ENCODE results near the gene C1QTNF6.

DNA sequence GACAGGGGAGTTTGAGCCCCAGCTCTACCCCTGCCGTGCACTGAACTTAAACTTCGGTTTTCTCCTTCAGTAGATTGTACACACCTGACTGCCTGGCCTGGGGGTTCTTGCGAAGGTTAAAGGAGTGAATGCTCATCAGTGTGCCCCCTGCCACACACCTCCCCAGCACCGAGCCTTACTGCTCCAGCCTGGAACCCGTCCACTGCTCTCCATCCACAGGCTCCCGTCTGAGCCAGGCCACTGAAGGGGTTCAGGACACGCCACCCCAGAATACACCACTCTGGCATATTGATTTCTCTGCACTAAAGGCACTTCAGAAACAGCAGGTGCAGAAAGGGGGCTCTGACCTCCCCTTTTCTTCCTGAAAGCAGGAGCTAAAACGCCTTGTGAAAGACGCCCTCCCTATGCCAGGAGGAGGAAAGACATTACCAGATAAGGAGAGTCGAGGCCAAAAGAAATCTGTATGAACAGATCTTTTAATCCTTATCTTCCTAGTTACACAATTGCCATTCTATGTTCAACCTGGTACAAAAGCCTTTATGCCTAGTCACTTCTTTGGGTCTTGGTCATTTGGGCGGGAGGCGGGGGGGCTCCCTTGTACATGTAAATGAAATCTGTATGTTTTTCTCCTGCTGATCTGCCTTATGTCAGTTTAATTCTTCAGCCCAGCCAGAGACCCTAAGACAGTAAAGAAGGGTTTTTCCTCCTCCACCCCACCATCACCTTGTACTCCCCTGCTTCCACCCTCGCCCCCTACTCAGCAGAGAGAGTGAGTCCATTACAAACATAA, 26.1 kb upstream of the C1QTNF6 start:
- TF ChIP-seq CTCF (tag by site-specific recombination; IDR thresholded peaks at IDR 0.05) (no peak), ZNF292 (tag by site-specific recombination; IDR thresholded peaks at IDR 0.05; ENCODE audit: borderline replicate concordance, low read depth) (no peak), ZBTB8A (tag by site-specific recombination; IDR thresholded peaks at IDR 0.05) (no peak), ZNF654 (tag by site-specific recombination; IDR thresholded peaks at IDR 0.05; ENCODE audit: low read depth) (no peak), ZNF645 (tag by site-specific recombination; IDR thresholded peaks at IDR 0.05) (no peak), BCL11B (tag by site-specific recombination; IDR thresholded peaks at IDR 0.05; ENCODE audit: low read depth) (no peak), ZNF24 (tag by site-specific recombination; IDR thresholded peaks at IDR 0.05) (no peak), ZNF664 (tag by site-specific recombination; IDR thresholded peaks at IDR 0.05) (no peak), RBAK (tag by site-specific recombination; IDR thresholded peaks at IDR 0.05) (no peak)
- TF ChIP-seq, protein P1, sequence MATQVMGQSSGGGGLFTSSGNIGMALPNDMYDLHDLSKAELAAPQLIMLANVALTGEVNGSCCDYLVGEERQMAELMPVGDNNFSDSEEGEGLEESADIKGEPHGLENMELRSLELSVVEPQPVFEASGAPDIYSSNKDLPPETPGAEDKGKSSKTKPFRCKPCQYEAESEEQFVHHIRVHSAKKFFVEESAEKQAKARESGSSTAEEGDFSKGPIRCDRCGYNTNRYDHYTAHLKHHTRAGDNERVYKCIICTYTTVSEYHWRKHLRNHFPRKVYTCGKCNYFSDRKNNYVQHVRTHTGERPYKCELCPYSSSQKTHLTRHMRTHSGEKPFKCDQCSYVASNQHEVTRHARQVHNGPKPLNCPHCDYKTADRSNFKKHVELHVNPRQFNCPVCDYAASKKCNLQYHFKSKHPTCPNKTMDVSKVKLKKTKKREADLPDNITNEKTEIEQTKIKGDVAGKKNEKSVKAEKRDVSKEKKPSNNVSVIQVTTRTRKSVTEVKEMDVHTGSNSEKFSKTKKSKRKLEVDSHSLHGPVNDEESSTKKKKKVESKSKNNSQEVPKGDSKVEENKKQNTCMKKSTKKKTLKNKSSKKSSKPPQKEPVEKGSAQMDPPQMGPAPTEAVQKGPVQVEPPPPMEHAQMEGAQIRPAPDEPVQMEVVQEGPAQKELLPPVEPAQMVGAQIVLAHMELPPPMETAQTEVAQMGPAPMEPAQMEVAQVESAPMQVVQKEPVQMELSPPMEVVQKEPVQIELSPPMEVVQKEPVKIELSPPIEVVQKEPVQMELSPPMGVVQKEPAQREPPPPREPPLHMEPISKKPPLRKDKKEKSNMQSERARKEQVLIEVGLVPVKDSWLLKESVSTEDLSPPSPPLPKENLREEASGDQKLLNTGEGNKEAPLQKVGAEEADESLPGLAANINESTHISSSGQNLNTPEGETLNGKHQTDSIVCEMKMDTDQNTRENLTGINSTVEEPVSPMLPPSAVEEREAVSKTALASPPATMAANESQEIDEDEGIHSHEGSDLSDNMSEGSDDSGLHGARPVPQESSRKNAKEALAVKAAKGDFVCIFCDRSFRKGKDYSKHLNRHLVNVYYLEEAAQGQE (tag by site-specific recombination; IDR thresholded peaks at IDR 0.05) = no peak
- TF ChIP-seq, protein P2, sequence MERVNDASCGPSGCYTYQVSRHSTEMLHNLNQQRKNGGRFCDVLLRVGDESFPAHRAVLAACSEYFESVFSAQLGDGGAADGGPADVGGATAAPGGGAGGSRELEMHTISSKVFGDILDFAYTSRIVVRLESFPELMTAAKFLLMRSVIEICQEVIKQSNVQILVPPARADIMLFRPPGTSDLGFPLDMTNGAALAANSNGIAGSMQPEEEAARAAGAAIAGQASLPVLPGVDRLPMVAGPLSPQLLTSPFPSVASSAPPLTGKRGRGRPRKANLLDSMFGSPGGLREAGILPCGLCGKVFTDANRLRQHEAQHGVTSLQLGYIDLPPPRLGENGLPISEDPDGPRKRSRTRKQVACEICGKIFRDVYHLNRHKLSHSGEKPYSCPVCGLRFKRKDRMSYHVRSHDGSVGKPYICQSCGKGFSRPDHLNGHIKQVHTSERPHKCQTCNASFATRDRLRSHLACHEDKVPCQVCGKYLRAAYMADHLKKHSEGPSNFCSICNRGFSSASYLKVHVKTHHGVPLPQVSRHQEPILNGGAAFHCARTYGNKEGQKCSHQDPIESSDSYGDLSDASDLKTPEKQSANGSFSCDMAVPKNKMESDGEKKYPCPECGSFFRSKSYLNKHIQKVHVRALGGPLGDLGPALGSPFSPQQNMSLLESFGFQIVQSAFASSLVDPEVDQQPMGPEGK (tag by site-specific recombination; IDR thresholded peaks at IDR 0.05) = no peak
